OCI-LY3 (cell line): ENCODE data around the gene SPPL2B.

Source experiments
- H2AFZ ChIP-seq: fragments of 200-600, 300-600 bp; shearing (Covaris generic); 2 replicates; pipeline ENCODE4 v1.6.0; 2014; ENCODE audit warnings: antibody characterized with exemption, low read depth, low read length
- H3K27ac ChIP-seq: fragments of 200-600, 300-600 bp; sonication (generic); 2 replicates; pipeline ENCODE4 v1.5.1; 2014; ENCODE audit warnings: mild to moderate bottlenecking, low read length, moderate library complexity, mixed read lengths
- H3K27me3 ChIP-seq: fragments of 200-600, 300-600 bp; sonication (generic); 2 replicates; pipeline ENCODE4 v1.6.1; 2014; ENCODE audit warnings: low read depth, low read length, mixed read lengths
- H3K36me3 ChIP-seq: fragments of 200-600, 300-600 bp; sonication (generic); replicated peaks from 2 replicates; pipeline ENCODE3; 2014; ENCODE audit warnings: low read depth, low read length, mixed read lengths
- H3K4me1 ChIP-seq: fragments of 300-600, 200-600 bp; sonication (generic); 2 replicates; pipeline ENCODE4 v1.6.1; 2014; ENCODE audit warnings: low read length, mixed read lengths
- H3K4me2 ChIP-seq: fragments of 200-600, 300-600 bp; sonication (generic); 2 replicates; pipeline ENCODE4 v1.6.1; 2014; ENCODE audit warnings: low read length, mixed read lengths
- H3K4me3 ChIP-seq: fragments of 300-600, 200-600 bp; sonication (generic); 2 replicates; pipeline ENCODE4 v1.5.1; 2014; ENCODE audit warnings: antibody characterized with exemption, mild to moderate bottlenecking, low read length, moderate library complexity
- H3K79me2 ChIP-seq: fragments of 300-600, 200-600 bp; shearing (Covaris generic); 2 replicates; pipeline ENCODE4 v1.6.1; 2014; ENCODE audit warnings: mild to moderate bottlenecking, low read length, mixed read lengths
- H3K9ac ChIP-seq: fragments of 300-600, 200-600 bp; shearing (Covaris generic); 2 replicates; pipeline ENCODE4 v1.6.0; 2014; ENCODE audit warnings: mild to moderate bottlenecking, low read length, moderate library complexity
- H3K9me3 ChIP-seq: fragments of 200-600, 300-600 bp; shearing (Covaris generic); 2 replicates; pipeline ENCODE4 v1.6.1; 2014; ENCODE audit warnings: low read length, mixed read lengths; ENCODE audit not compliant: insufficient read depth
- H4K20me1 ChIP-seq: fragments of 200-600, 300-600 bp; sonication (generic); 2 replicates; pipeline ENCODE4 v1.6.1; 2016; ENCODE audit warnings: low read length, mixed read lengths; ENCODE audit not compliant: insufficient read depth
- CTCF ChIP-seq: fragments of 200-600, 300-600 bp; sonication (generic); IDR thresholded peaks from 2 replicates; pipeline ENCODE4 v1.5.1; 2014; ENCODE audit warnings: antibody characterized with exemption, low read length, low read depth
- EZH2phosphoT487 ChIP-seq: fragments of 200-600 bp; shearing (Covaris generic); IDR thresholded peaks from 2 replicates; pipeline ENCODE4 v1.6.1; 2018; ENCODE audit warnings: antibody characterized with exemption, mixed run types, low read depth

SPPL2B gene

GRCh38 chr19:2365201-2365970 is 36.9 kb downstream of the SPPL2B start:
- H3K79me2 ChIP-seq = no peaks in the 10 kb centered on the region
- no peaks in the 10 kb centered on the region for H3K36me3 ChIP-seq
- no peak overlapping the region for H3K4me2 ChIP-seq

GRCh38 chr19:2371656-2372055 is 43.2 kb downstream of the SPPL2B start:
- no peak overlapping the region for H3K9ac ChIP-seq
- TF ChIP-seq EZH2phosphoT487 (no peak), CTCF (no peak)
- no peak overlapping the region for H3K4me3 ChIP-seq
- H3K4me1 ChIP-seq = no peaks in the 10 kb centered on the region
- H3K4me2 ChIP-seq = no peak overlapping the region
- H3K27me3 ChIP-seq = no peaks in the 10 kb centered on the region
- H3K79me2 ChIP-seq = no peaks in the 10 kb centered on the region
- H2AFZ ChIP-seq = no peak overlapping the region
- no peak overlapping the region for H3K27ac ChIP-seq
- no peaks in the 10 kb centered on the region for H3K36me3 ChIP-seq
- no peaks in the 10 kb centered on the region for H4K20me1 ChIP-seq
- no peaks in the 10 kb centered on the region for H3K9me3 ChIP-seq

More at GRCh38 chr19:2365201-2365970, 36.9 kb downstream of the SPPL2B start:
- no peak overlapping the region for H2AFZ ChIP-seq
- 0 out of 2 replicates have a peak, but pooled peaks cover 4% of the 10 kb centered on the region for H3K27me3 ChIP-seq
- no peak overlapping the region for H3K4me3 ChIP-seq
- peaks cover 3% of the 10 kb centered on the region; the same call in 1 of the 2 replicates for H3K9me3 ChIP-seq
- no peaks in the 10 kb centered on the region for H3K4me1 ChIP-seq
- no peak for TF ChIP-seq EZH2phosphoT487
- TF ChIP-seq CTCF = no peak
- H4K20me1 ChIP-seq = no peaks in the 10 kb centered on the region
- no peak overlapping the region for H3K9ac ChIP-seq
- no peak overlapping the region for H3K27ac ChIP-seq

- Histone ChIP-seq H3K27me3 (no peaks in the 10 kb centered on the region), H2AFZ (no peak overlapping the region), H3K79me2 (no peaks in the 10 kb centered on the region), H3K4me2 (no peak overlapping the region), H3K9ac (no peak overlapping the region), H3K9me3 (no peaks in the 10 kb centered on the region), H3K4me1 (no peaks in the 10 kb centered on the region), H3K27ac (no peak overlapping the region), H4K20me1 (no peaks in the 10 kb centered on the region), H3K4me3 (no peak overlapping the region), H3K36me3 (no peaks in the 10 kb centered on the region)
- TF ChIP-seq EZH2phosphoT487 (no peak), CTCF (no peak)
These were observed 43.7 kb downstream of the SPPL2B start for GRCh38 chr19:2372076-2372612.

- Histone ChIP-seq H4K20me1 (no peaks in the 10 kb centered on the region), H3K4me1 (no peaks in the 10 kb centered on the region), H2AFZ (no peak overlapping the region), H3K27me3 (no peaks in the 10 kb centered on the region), H3K9me3 (0 out of 2 replicates have a peak, but pooled peaks cover 5% of the 10 kb centered on the region), H3K4me3 (no peak overlapping the region), H3K27ac (no peak overlapping the region), H3K79me2 (no peaks in the 10 kb centered on the region), H3K4me2 (no peak overlapping the region), H3K36me3 (no peaks in the 10 kb centered on the region), H3K9ac (no peak overlapping the region)
- TF ChIP-seq EZH2phosphoT487 = no peak
- TF ChIP-seq CTCF = no peak
These were observed 46.3 kb downstream of the SPPL2B start for GRCh38 chr19:2374808-2375207.
